Stimulated activated memory B cell treated with anti-CD40 and anti-IgM and Interleukin-4, amounts not matched to agents 10 μg/mL and 1 μg/mL and 100 μg/mL, for 72 hours (primary cell): ENCODE data around the gene KHDC4.

Source experiments
- ATAC-seq: fragments of 150-1000 bp; cut with Tn5 transposase; 2 replicates; pipeline ENCODE4 v1.10.0; 2021
- H3K27ac Mint-ChIP-seq: one replicate; pipeline ENCODE4 v1.8.0; 2022; ENCODE audit warnings: mild to moderate bottlenecking, mixed read lengths
- H3K27me3 Mint-ChIP-seq: one replicate; pipeline ENCODE4 v1.8.0; 2022; ENCODE audit warnings: mixed read lengths
- H3K36me3 Mint-ChIP-seq: one replicate; pipeline ENCODE4 v1.8.0; 2022; ENCODE audit warnings: mixed read lengths
- H3K4me1 Mint-ChIP-seq: one replicate; pipeline ENCODE4 v1.8.0; 2022; ENCODE audit warnings: mixed read lengths
- H3K4me3 Mint-ChIP-seq: one replicate; pipeline ENCODE4 v1.8.0; 2022; ENCODE audit warnings: mild to moderate bottlenecking, moderate library complexity, mixed read lengths
- H3K9me3 Mint-ChIP-seq: one replicate; pipeline ENCODE4 v1.8.0; 2022; ENCODE audit warnings: mixed read lengths

Gene KHDC4

GRCh38 chr1:155974208-155975115, 40.2 kb upstream of the KHDC4 start:
- peak overlapping the region; percentile 93 for H3K27ac Mint-ChIP-seq
- peaks cover 59% of the 10 kb centered on the region for H3K36me3 Mint-ChIP-seq
- peak overlapping the region; percentile 99 for H3K4me3 Mint-ChIP-seq
- H3K27me3 Mint-ChIP-seq, result no peaks in the 10 kb centered on the region
- no peaks in the 10 kb centered on the region for H3K9me3 Mint-ChIP-seq
- no peak for ATAC-seq
- peaks cover 78% of the 10 kb centered on the region for H3K4me1 Mint-ChIP-seq

GRCh38 chr1:155973723-155974122, 39.5 kb upstream of the KHDC4 start:
- no peaks in the 10 kb centered on the region for H3K27me3 Mint-ChIP-seq
- H3K9me3 Mint-ChIP-seq, result no peaks in the 10 kb centered on the region
- H3K4me3 Mint-ChIP-seq, result no peak overlapping the region
- peaks cover 67% of the 10 kb centered on the region for H3K36me3 Mint-ChIP-seq
- ATAC-seq, result no peak
- peaks cover 84% of the 10 kb centered on the region for H3K4me1 Mint-ChIP-seq
- peak overlapping the region; percentile 93 for H3K27ac Mint-ChIP-seq

- Mint-ChIP-seq H3K36me3 (peaks cover 73% of the 10 kb centered on the region), H3K27ac (peak overlapping the region; percentile 84), H3K4me1 (peaks cover 97% of the 10 kb centered on the region), H3K9me3 (no peaks in the 10 kb centered on the region), H3K4me3 (peak overlapping the region; percentile 67), H3K27me3 (no peaks in the 10 kb centered on the region)
- ATAC-seq, result no peak
Measured at GRCh38 chr1:155971910-155972809, 37.9 kb upstream of the KHDC4 start.

- Mint-ChIP-seq H3K4me3 (peak overlapping the region; percentile 74), H3K4me1 (peaks cover 96% of the 10 kb centered on the region), H3K36me3 (peaks cover 65% of the 10 kb centered on the region), H3K27me3 (no peaks in the 10 kb centered on the region), H3K27ac (peak overlapping the region; percentile 84), H3K9me3 (no peaks in the 10 kb centered on the region)
- ATAC-seq, result peak; percentile 96
Measured at GRCh38 chr1:155970531-155971167, 36.4 kb upstream of the KHDC4 start.

- H3K36me3 Mint-ChIP-seq, result peaks cover 68% of the 10 kb centered on the region
- peaks cover 89% of the 10 kb centered on the region for H3K4me1 Mint-ChIP-seq
- no peaks in the 10 kb centered on the region for H3K27me3 Mint-ChIP-seq
- no peak for ATAC-seq
- H3K9me3 Mint-ChIP-seq, result no peaks in the 10 kb centered on the region
- H3K27ac Mint-ChIP-seq, result peak overlapping the region; percentile 84
- peak overlapping the region; percentile 74 for H3K4me3 Mint-ChIP-seq
Measured at GRCh38 chr1:155969377-155969791, 35.2 kb upstream of the KHDC4 start.

- H3K36me3 Mint-ChIP-seq, result peaks cover 69% of the 10 kb centered on the region
- ATAC-seq, result no peak
- no peak overlapping the region for H3K4me3 Mint-ChIP-seq
- H3K9me3 Mint-ChIP-seq, result no peaks in the 10 kb centered on the region
- peak overlapping the region; percentile 84 for H3K27ac Mint-ChIP-seq
- no peaks in the 10 kb centered on the region for H3K27me3 Mint-ChIP-seq
- H3K4me1 Mint-ChIP-seq, result peaks cover 84% of the 10 kb centered on the region
Measured at GRCh38 chr1:155968670-155969069, 34.5 kb upstream of the KHDC4 start.

- Mint-ChIP-seq H3K27ac (peak overlapping the region; percentile 84), H3K4me3 (peak overlapping the region; percentile 19), H3K4me1 (peaks cover 79% of the 10 kb centered on the region), H3K27me3 (no peaks in the 10 kb centered on the region), H3K9me3 (no peaks in the 10 kb centered on the region), H3K36me3 (peaks cover 65% of the 10 kb centered on the region)
- no peak for ATAC-seq
Measured at GRCh38 chr1:155968051-155968400, 33.8 kb upstream of the KHDC4 start.

- H3K27ac Mint-ChIP-seq, result peak overlapping the region; percentile 84
- no peak for ATAC-seq
- H3K4me1 Mint-ChIP-seq, result peaks cover 79% of the 10 kb centered on the region
- H3K36me3 Mint-ChIP-seq, result peaks cover 65% of the 10 kb centered on the region
- peak overlapping the region; percentile 19 for H3K4me3 Mint-ChIP-seq
- no peaks in the 10 kb centered on the region for H3K27me3 Mint-ChIP-seq
- H3K9me3 Mint-ChIP-seq, result no peaks in the 10 kb centered on the region
Measured at GRCh38 chr1:155967341-155968050, 33.3 kb upstream of the KHDC4 start.

- Mint-ChIP-seq H3K9me3 (no peaks in the 10 kb centered on the region), H3K36me3 (peaks cover 66% of the 10 kb centered on the region), H3K27me3 (no peaks in the 10 kb centered on the region), H3K27ac (peak overlapping the region; percentile 84), H3K4me1 (peaks cover 79% of the 10 kb centered on the region), H3K4me3 (no peak overlapping the region)
- no peak for ATAC-seq
Measured at GRCh38 chr1:155966750-155967149, 32.5 kb upstream of the KHDC4 start.

- Mint-ChIP-seq H3K27ac (peak overlapping the region; percentile 84), H3K36me3 (peaks cover 72% of the 10 kb centered on the region), H3K27me3 (no peaks in the 10 kb centered on the region), H3K4me1 (peaks cover 79% of the 10 kb centered on the region), H3K9me3 (no peaks in the 10 kb centered on the region), H3K4me3 (no peak overlapping the region)
- ATAC-seq, result no peak
Measured at GRCh38 chr1:155966135-155966534, 31.9 kb upstream of the KHDC4 start.

- peaks cover 79% of the 10 kb centered on the region for H3K4me1 Mint-ChIP-seq
- peaks cover 77% of the 10 kb centered on the region for H3K36me3 Mint-ChIP-seq
- H3K9me3 Mint-ChIP-seq, result no peaks in the 10 kb centered on the region
- peak overlapping the region; percentile 84 for H3K27ac Mint-ChIP-seq
- no peak overlapping the region for H3K4me3 Mint-ChIP-seq
- ATAC-seq, result no peak
- no peaks in the 10 kb centered on the region for H3K27me3 Mint-ChIP-seq
Measured at GRCh38 chr1:155964193-155964592, 30.0 kb upstream of the KHDC4 start.

- H3K27me3 Mint-ChIP-seq, result no peaks in the 10 kb centered on the region
- peak overlapping the region; percentile 90 for H3K27ac Mint-ChIP-seq
Measured at GRCh38 chr1:155962599-155963211, 28.5 kb upstream of the KHDC4 start.

GRCh38 chr1:155961937-155962336, 27.7 kb upstream of the KHDC4 start:
- Mint-ChIP-seq H3K36me3 (peaks cover 69% of the 10 kb centered on the region), H3K27ac (peak overlapping the region; percentile 90), H3K27me3 (no peaks in the 10 kb centered on the region), H3K4me1 (peaks cover 69% of the 10 kb centered on the region), H3K9me3 (no peaks in the 10 kb centered on the region), H3K4me3 (peak overlapping the region; percentile 54)
- ATAC-seq, result peak; percentile 56

More at GRCh38 chr1:155962599-155963211, 28.5 kb upstream of the KHDC4 start:
- ATAC-seq, result no peak
- Mint-ChIP-seq H3K36me3 (peaks cover 65% of the 10 kb centered on the region), H3K9me3 (no peaks in the 10 kb centered on the region), H3K4me3 (peak overlapping the region; percentile 12), H3K4me1 (peaks cover 72% of the 10 kb centered on the region)

- peak overlapping the region; percentile 52 for H3K4me3 Mint-ChIP-seq
- peak; percentile 90 for ATAC-seq
- H3K36me3 Mint-ChIP-seq, result peaks cover 59% of the 10 kb centered on the region
- no peaks in the 10 kb centered on the region for H3K27me3 Mint-ChIP-seq
- H3K9me3 Mint-ChIP-seq, result no peaks in the 10 kb centered on the region
- peaks cover 56% of the 10 kb centered on the region for H3K4me1 Mint-ChIP-seq
- peak overlapping the region; percentile 90 for H3K27ac Mint-ChIP-seq
Measured at GRCh38 chr1:155960081-155960745, 26.0 kb upstream of the KHDC4 start.
